ENCODE data around the gene IL31RA.

GRCh38 chr5:55896663-55897062 is 45.5 kb downstream of the IL31RA start:
- TF ChIP-seq CTCF (IDR thresholded peaks at IDR 0.05 in 4 of 5, conservative IDR thresholded peaks at IDR 0.05 in 1 of 5), result no peak
- TF ChIP-seq POLR2A (IDR thresholded peaks at IDR 0.05), result no peak
